ENCODE results near the gene STOM.
"Not testable (repeated sequence)": the region's sequence is repeated elsewhere in the genome, so short reads cannot be mapped to it uniquely, and the experiment has no call there.

The STOM gene

DNA sequence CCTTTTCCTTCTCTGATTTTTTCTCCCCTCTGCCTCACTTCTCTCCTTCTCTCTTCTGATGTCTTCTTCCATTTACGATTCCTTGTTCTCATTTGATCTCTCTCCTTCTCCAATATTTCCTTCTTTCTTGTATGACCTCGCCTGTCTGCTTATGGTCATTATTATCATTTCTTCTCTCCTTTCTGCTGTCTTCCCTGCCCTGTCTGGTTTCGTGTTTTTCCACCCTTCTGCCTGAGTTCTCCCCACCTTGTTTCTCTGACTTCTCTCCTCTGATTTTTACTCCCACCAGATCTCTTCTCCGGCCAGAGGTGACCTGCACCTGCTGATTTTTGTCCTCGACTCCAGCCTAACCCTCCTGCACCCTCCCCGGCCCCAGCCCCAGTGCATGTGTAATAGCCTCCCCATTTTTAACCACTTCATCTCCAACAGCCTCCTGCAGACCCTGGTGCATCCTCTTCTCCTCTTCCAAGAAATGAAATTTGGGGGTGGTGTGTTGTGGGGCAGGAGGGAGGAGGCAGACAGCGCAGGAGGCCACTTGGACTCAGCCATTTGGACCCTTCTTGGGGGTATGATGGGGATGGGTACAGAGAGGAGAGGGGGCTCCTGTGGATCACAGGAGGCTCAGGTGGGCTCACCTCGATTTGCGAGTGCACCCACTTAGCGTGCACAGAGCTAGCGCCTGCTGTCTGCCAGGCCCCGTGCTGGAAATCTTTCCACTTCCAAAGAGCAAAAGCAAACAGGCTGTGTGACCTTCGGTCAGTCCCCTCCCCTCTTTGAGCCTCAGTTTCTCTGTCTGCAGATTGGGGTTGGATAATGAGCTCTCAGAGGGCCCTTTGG is 69.5 kb downstream of the STOM start:
- no peak for DNase-seq (ENCODE audit: low read depth)

DNA sequence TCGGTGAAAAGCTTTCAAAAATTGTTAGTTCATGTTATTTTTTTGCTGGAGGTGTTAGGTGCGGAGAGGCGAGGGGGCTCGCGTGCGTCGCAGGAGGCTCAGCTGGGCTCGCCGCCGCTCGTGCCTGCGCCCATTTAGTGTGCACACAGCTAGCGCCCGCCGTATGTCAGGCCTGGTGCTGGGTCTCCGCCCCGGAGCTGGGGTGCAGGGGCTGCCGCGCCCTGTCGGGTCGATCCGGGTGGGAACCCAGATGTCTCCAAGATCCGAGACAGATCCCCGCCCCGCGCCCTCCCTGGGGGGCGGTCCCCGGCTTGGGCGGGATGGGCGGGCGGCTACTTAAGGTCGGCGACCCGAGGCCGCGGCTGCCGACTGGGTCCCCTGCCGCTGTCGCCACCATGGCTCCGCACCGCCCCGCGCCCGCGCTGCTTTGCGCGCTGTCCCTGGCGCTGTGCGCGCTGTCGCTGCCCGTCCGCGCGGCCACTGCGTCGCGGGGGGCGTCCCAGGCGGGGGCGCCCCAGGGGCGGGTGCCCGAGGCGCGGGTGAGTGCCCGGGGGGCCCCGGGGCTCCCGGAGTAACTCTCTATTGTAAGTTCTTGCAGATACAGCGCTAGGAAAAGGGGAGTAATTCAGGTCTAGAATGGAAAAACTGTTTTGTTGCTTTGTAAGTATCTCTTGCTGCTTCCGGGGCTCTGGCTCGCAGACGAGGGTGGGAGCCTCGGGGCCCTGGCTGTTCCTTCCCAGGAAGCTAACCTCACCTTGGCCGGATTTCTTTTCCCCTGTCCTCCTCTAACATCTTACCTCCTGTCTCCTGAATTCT is 70.4 kb downstream of the STOM start:
- no peak for DNase-seq (ENCODE audit: low read depth)

DNA sequence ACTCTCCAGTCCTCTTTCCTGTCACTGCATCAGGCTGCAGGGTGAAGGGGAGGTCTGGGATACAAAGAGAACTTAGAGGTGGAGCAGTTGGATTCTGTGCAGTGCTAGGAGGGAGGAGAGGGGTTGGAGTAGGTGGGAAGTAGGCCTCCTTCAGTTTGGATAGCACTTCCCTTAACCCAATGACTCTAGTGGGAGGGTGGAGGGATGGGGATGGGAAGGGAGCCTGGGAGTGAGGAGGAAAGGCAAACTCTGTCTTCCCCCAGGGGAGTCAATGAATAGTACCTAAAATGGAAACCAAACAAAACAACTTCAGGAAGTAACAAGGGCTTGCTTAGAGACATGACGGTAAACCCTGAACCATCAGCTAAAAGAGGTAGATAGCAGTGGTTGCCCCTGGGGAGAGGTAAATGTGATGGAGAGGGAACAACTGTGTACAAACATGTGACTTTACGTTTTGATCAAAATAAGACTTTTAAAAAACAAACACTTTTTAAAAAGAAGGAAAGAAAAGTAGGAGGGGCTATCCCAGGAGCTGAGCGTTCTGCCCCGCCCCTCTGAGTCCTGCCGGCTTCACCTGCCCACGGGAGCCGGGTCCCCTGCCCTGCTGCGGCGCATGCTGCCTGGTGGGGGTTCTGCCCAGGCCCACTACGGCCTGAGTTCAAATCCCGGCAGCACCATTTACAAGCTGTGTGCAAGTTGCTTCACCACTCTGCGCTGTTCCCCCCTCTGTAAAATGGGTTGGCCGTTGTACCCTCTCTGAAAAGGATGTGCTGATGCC is 71.2 kb downstream of the STOM start:
- no peak for DNase-seq (ENCODE audit: low read depth)

DNA sequence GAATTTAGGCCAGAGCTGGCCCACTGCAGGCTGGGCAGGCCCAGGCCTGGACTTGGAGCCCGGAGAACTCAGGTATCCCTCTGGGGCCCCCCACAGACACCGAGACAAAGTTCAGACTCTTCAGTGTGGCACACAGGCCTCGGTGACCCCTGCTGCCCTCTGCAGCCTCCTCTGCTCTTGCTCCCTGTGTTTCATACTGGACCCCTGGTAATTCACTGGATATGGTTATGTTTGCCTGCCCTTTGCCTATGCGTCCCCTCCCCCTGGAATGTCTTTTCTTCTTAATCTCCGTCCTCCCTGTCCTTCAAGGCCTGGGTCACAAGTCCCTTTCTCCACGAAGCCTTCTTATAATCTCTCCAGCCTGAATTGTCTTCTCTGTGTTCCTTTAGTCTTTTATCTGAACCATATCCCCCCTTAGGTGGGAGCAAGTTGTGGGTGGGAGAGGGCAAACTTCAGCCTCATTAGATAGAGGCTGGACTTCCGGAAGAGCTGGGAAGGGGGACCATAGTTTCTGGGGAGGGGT is 72.0 kb downstream of the STOM start:
- no peak for DNase-seq (ENCODE audit: low read depth)

DNA sequence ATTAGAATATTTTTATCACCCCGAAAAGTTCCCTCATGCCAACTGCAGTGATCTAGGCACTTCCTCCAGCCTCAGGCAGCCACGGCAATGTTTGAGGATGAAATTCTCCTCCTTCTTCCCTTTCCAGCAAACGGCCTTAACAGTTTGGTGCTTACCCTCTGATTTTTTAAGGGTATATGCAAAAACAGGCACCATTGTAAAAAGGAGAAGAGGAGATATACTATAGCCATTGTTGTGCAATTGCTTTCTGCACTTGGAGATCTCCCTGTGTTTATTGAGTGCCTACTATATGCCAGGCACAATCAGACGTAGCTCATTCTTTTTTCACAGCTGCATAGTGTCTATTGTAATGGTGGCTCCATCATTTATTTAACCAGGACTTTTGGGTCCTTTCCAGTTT is 72.7 kb downstream of the STOM start:
- no peak for DNase-seq (ENCODE audit: low read depth)

DNA sequence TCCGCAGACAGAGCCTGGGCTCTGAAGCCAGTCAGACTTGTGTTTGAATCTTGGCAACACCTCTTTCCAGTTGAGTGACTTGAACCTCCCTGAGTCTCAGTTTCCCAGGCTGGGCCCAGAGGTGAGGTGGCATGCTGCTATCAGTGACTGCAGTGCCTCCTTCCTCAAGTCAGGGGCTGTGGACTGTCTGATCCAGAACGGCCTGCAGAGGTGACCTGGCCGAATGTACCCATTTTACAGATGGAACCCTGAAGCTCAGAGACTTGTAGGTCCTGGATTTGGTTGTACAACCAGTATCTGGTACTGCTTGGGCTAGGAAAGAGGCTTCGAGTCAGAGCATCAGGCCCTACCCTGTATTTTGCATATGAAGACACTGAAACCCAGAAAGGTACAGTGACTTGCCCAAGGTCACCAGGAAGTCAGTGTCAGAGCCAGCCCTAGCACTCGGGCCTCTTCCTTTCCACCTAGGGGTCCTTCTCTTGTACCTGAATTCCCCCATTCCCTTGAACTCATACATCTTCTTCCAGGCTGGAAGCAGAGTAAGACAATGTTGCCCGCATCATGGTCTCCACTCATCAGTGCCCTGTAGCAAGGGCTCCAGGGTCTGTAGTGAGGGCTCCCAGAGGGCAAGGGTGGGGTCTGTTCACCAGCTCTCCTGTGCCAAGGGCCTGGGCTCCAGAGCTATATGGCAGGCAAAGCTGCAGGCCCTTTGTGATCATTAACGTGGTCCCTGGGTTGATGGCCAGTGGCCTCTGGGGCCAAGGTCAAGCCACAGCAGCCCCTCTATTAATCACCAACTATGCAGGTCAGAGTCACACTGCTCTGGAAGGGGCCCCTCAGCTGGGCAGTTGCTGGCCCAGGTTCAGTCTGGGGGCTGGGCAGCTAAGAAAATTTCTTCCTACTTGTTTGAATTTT is 73.6 kb downstream of the STOM start:
- no peak for DNase-seq (ENCODE audit: low read depth)

DNA sequence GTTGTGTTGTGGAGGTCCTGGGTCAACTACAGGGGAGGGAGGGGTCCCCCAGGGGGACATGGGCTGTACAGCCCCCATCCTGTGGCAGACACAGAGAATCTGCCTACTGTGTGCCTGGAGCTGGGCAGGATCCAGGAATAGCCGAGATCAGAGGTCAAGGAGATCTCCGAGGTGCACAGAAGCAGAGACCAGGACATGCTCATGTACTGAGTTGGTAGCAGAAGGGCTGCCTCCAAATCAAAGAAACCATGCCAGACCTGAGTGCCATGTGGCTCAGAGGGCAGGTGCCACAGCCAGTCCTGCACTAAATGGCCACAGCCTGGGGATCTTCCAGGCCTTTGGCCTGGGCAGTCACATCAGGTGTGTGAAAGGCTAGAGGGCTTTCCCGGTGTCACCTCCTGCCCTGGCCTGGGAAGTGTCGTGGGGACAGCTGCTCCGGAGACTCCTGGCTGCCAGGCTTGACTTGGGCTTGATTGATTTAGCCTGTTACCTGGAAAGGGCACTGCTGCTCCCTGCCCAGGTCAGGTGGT is 74.3 kb downstream of the STOM start:
- no peak for DNase-seq (ENCODE audit: low read depth)

DNA sequence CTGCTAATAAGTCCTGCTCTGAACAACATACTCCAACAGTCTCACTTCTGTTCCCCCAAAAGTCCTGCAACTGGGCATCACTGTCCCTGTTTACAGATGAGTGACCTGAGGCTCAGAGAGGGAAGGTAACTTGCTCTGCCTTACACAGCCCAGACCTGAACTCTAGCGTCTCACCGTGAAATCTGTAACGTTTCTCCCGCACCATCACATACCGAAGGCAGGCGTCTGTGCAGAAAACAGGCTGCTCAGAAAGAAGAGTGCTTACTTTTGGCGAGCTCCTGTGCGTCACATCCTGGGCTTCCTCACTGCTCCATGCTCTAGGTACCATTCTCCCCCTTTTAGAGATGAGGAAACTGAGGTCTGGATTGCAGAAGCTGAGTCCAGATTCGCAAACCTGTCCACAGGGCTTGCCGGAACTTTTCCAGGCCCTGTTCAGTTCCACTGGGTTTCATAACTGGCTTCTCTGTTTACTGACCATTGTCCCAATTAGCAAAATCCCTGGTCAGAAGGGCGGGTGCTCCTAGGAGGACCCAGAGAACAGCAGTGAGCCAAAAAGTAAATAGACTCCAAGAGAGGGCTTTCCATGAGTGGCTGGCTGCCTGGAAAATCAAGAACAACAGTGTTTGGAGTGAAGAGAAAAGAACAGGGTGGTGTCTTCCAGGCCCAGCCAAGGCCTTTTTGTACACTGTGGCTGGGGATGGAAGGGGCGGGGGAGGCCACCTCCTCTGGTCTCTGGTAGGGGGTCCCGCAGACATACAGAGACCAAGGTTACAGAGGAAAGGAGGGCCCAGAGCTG is 75.0 kb downstream of the STOM start:
- DNase-seq (ENCODE audit: low read depth), result no peak

DNA sequence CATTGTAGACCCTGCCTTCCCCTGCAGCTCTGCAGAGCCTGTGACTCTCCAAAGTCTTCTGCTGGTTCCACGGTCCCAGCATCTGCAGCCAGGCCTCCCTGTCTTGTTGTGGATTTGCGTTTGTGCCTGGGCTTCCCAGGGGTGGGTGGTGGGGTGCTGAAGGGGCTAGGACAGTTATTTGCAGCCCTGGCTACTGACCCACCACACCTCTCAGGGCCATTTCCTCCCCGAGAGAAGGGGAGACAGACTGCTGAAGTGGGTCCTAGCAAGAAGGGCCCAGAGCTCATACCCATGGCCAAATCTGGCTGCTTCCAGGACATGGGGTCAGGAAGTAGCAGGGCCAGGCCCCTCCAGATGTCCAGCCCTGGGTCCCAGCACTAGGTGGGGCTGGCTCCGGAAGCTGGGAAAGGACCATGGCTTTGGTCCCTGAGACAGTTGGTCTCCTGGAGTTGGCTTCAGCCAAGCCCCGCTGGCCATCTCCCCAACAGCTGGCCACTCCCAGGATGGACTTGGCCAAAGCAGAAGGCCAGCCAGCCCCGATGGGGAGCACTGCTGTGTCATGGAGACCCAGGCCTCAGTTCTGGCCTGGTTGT is 75.8 kb downstream of the STOM start:
- no peak for DNase-seq (ENCODE audit: low read depth)

DNA sequence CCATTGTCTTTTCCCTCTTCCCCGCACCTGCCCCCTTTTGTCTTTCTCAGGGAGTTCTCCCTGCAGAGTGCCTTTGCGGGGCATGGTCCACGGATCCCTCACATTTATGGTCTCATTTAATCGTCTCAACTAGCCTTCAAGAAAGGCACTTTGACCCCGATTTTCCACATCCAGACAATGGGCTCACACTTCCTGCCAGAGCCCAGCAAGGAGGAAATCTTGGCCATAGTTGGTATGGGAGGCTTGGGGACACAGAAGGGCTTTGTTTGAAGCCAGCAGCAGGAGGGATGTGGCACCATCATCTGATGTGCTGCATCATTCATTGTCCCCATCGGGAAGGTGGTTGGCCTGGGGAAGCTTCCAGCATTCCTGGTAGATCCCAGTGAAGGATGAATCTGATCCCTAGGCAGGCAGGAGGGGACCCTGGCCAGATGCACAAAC is 77.2 kb downstream of the STOM start:
- DNase-seq (ENCODE audit: low read depth), result no peak

DNA sequence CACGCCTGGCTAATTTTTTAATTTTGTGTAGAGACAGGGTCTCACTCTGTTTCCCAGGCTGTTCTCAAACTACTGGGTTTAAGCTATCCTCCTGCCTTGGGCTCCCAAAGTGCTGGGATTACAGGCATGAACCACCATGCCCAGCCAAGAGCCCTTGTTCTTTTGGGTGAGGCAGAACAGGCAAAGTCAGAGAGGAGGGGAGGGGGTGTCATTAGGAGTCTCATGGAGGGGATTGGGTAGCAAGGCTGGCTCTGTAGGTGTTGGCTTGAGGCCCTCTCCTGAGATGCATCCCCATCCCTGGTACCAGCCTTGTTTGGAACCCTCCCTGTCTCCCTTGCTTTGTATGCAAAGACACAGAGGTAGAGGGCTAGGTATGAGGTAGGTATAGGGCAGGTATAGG is 78.0 kb downstream of the STOM start:
- DNase-seq (ENCODE audit: low read depth), result no peak

DNA sequence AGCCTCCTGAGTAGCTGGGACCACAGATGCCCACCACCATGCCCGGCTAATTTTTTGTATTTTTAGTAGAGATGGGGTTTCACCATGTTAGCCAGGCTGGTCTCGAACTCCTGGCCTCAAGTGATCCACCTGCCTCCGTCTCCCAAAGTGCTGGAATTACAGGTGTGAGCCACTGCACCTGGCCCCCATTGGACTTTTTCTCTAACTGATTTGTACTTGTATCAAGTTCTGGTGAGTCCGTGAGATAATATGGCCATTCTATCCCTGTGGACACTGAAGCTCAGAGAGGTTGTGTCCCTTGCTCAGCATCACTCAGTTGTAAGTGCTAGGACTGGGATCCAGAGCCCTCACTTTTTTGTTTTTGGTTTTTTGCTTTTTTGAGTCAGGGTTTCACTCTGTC is 78.5 kb downstream of the STOM start:
- DNase-seq (ENCODE audit: low read depth), result not testable (repeated sequence)

DNA sequence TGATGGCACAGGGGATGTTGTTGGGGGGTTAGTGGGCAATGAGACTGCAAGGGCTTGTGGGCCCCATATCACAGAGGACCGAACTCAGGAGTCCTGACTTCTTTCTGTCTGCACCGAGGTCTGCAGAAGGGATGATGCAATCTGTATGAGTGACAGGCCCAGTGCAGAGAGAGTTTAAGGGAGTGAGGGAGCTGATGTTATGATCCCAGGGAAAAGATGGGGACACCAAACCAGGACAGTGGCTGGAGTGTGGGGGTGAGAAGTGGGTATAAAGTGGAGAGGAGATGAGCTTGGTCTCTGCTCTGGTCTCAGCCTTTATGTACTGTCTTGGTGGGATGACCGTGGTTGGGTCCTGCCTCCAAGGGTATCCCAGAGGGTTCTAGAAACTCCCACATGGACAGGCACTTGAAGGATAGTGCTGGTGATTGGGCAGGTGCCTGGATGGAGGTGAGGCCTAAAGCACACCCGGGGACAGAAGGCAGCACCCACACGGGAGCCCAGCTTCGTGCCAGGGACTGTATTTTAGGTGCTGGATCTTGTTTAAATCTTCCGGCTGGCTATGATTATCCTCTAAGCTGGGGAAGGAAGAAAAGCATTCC is 80.2 kb downstream of the STOM start:
- DNase-seq (ENCODE audit: low read depth), result no peak

DNA sequence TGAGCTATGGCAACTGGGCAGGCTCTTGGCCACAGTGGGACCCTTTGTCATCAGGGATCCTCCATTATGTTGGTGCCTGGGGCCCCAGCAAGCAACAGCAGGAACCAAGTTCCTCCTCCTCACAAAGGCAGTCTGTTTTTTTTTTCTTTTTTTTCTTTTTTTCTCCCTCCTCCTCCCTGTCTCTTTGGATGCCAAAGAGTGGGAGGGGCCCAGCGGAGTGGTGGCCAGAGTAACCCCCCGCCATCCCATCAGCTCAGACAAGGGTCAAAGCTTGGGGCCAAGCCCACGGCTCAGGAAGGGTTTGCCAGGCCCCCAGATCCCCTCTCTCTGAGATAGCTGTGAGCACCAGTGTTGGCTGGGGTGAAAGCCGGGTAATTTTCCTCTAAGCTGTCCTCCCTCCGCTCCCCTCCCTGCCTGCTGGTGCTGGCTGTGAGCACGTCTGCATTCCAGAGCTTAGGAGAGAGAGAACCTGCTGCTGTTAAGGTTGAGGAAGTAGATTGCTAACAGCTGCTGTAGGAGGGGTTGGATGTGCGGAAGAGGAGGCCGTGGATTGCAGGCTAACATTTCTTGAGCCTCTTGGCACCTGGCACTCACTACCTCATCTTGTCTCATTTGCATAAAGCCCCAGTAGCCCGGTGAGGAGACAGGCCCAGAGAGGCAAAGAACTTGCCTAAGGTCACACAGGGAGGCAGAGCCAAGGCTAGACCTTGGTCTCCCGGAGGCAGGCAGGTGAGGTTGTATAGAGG is 80.9 kb downstream of the STOM start:
- no peak for DNase-seq (ENCODE audit: low read depth)
